Measurements from ENCODE around the gene FOXG1.

Gene FOXG1

GRCh38 chr14:28769276-28769880 is 2.8 kb downstream of the FOXG1 start:
- H3K4me3 ChIP-seq (ENCODE audit: low read depth, low read length, poor library complexity, severe bottlenecking) = no peak overlapping the region
- no peaks in the 10 kb centered on the region for H4K20me1 ChIP-seq (ENCODE audit: insufficient read depth, low read length)
- H3K27ac ChIP-seq (ENCODE audit: low read depth, low read length, poor library complexity, severe bottlenecking) = no peak overlapping the region
- H3K9me2 ChIP-seq (ENCODE audit: low read depth, low read length) = no peaks in the 10 kb centered on the region
- H3K36me3 ChIP-seq (ENCODE audit: insufficient read depth, low read length) = no peaks in the 10 kb centered on the region
- no peaks in the 10 kb centered on the region for H3K79me2 ChIP-seq (ENCODE audit: insufficient read depth, low read length)
- H2AFZ ChIP-seq (ENCODE audit: low read length) = no peak overlapping the region
- no peak overlapping the region for H3K4me2 ChIP-seq (ENCODE audit: low read length)
- H3K27me3 ChIP-seq (ENCODE audit: insufficient read depth, low read length) = no peaks in the 10 kb centered on the region
- no peak for TF ChIP-seq EZH2 (IDR thresholded peaks at IDR 0.05; ENCODE audit: borderline replicate concordance, low read length)
- no peak for TF ChIP-seq CTCF (IDR thresholded peaks at IDR 0.05; ENCODE audit: low read length)
- H3F3A ChIP-seq (ENCODE audit: insufficient read depth, low read length) = no peaks in the 10 kb centered on the region
- no peaks in the 10 kb centered on the region for H3K4me1 ChIP-seq (ENCODE audit: insufficient read depth, low read length, severe bottlenecking)
- H3K9ac ChIP-seq (ENCODE audit: low read length) = no peak overlapping the region
- H3K9me3 ChIP-seq (ENCODE audit: low read length) = no peaks in the 10 kb centered on the region

- H3K27me3 ChIP-seq (ENCODE audit: insufficient read depth, low read length) = no peaks in the 10 kb centered on the region
- H3K4me3 ChIP-seq (ENCODE audit: low read depth, low read length, poor library complexity, severe bottlenecking) = no peak overlapping the region
These were observed 3.5 kb downstream of the FOXG1 start for GRCh38 chr14:28770061-28770460.

GRCh38 chr14:28770630-28771029 is 4.0 kb downstream of the FOXG1 start:
- Histone ChIP-seq H4K20me1 (ENCODE audit: insufficient read depth, low read length) (no peaks in the 10 kb centered on the region), H3K9me2 (ENCODE audit: low read depth, low read length) (no peaks in the 10 kb centered on the region), H3K27me3 (ENCODE audit: insufficient read depth, low read length) (no peaks in the 10 kb centered on the region), H3F3A (ENCODE audit: insufficient read depth, low read length) (no peaks in the 10 kb centered on the region), H3K9me3 (ENCODE audit: low read length) (no peaks in the 10 kb centered on the region), H3K79me2 (ENCODE audit: insufficient read depth, low read length) (no peaks in the 10 kb centered on the region), H3K27ac (ENCODE audit: low read depth, low read length, poor library complexity, severe bottlenecking) (no peak overlapping the region), H3K36me3 (ENCODE audit: insufficient read depth, low read length) (no peaks in the 10 kb centered on the region), H3K4me1 (ENCODE audit: insufficient read depth, low read length, severe bottlenecking) (no peaks in the 10 kb centered on the region), H3K9ac (ENCODE audit: low read length) (no peak overlapping the region), H3K4me3 (ENCODE audit: low read depth, low read length, poor library complexity, severe bottlenecking) (no peak overlapping the region), H3K4me2 (ENCODE audit: low read length) (no peak overlapping the region), H2AFZ (ENCODE audit: low read length) (no peak overlapping the region)
- no peak for TF ChIP-seq CTCF (IDR thresholded peaks at IDR 0.05; ENCODE audit: low read length)
- no peak for TF ChIP-seq EZH2 (IDR thresholded peaks at IDR 0.05; ENCODE audit: borderline replicate concordance, low read length)

More at GRCh38 chr14:28770061-28770460, 3.5 kb downstream of the FOXG1 start:
- no peaks in the 10 kb centered on the region for H3K4me1 ChIP-seq (ENCODE audit: insufficient read depth, low read length, severe bottlenecking)
- TF ChIP-seq EZH2 (IDR thresholded peaks at IDR 0.05; ENCODE audit: borderline replicate concordance, low read length) (no peak), CTCF (IDR thresholded peaks at IDR 0.05; ENCODE audit: low read length) (no peak)
- H3K9ac ChIP-seq (ENCODE audit: low read length) = no peak overlapping the region
- H3K27ac ChIP-seq (ENCODE audit: low read depth, low read length, poor library complexity, severe bottlenecking) = no peak overlapping the region
- no peaks in the 10 kb centered on the region for H3K9me2 ChIP-seq (ENCODE audit: low read depth, low read length)
- H3F3A ChIP-seq (ENCODE audit: insufficient read depth, low read length) = no peaks in the 10 kb centered on the region
- no peaks in the 10 kb centered on the region for H4K20me1 ChIP-seq (ENCODE audit: insufficient read depth, low read length)
- H3K36me3 ChIP-seq (ENCODE audit: insufficient read depth, low read length) = no peaks in the 10 kb centered on the region
- H3K4me2 ChIP-seq (ENCODE audit: low read length) = no peak overlapping the region
- no peaks in the 10 kb centered on the region for H3K79me2 ChIP-seq (ENCODE audit: insufficient read depth, low read length)
- H2AFZ ChIP-seq (ENCODE audit: low read length) = no peak overlapping the region
- no peaks in the 10 kb centered on the region for H3K9me3 ChIP-seq (ENCODE audit: low read length)

Data from OCI-LY1 (cell line).